DMS53 treated with DMSO at 0.1 percent for 48 hours (cell line): Measurements from ENCODE around the gene ADTRP.
"Not testable (repeated sequence)": the region's sequence is repeated elsewhere in the genome, so short reads cannot be mapped to it uniquely, and the experiment has no call there.

Source experiments
- DNase-seq: peaks from one replicate; lab custom pipeline; 2025; ENCODE audit not compliant: unreplicated experiment; lab: John Stamatoyannopoulos, UW

Gene ADTRP

DNA sequence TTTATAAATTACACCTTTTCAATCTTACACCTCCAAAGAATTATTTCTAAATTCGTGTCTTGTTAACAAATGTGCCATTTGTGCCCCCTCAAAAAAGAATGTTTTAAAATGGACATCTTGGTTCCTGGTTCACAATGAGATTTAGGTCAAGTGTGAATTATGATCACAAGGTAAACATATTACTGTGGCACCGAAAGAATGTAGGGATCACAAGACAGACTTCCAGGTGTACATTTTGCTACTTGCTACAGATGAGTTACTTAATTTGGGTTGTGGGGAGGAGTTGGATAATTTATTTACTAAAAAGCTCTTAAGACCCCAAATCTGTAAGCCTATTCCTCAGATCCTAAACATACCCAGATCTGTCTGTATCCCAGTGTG, 25.0 kb upstream of the ADTRP start:
- peak; percentile 34 for DNase-seq

DNA sequence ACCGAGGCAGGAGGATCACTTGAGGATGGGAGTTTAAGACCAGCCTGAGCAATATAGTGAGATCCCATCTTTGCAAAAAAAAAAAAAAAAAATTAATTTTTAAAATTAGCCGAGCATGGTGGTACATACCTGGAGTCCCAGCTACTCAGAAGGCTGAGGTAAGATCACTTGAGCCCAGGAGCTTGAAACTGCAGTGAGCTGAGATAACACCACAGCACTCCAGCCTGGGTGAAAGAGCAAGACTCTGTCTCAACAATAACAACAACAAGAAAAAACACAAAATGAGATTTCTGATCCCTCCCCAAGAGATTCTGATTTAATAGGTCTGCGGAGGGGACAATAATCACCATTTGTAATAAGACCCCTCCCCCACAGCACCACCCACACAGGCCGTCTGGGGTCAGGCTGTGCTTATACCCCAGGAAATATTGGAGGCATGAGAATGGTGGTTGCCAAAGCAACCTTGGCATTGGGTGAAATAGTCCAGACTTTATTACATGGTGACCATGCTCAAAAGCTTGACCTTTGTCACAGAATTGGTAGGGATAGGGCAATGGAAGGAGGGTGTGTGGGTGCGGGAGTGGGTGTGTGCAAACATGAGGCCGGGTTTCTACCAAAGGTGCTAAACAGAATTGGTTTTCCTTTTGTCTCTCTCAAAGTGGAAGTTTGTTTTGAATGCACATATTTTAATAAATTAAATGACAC, 24.4 kb upstream of the ADTRP start:
- no peak for DNase-seq

GRCh38 chr6:11800531-11800930, 21.9 kb upstream of the ADTRP start:
- DNase-seq: not testable (repeated sequence)

GRCh38 chr6:11798538-11798937, 19.9 kb upstream of the ADTRP start:
- no peak for DNase-seq

GRCh38 chr6:11798096-11798495, 19.5 kb upstream of the ADTRP start:
- DNase-seq: no peak

DNA sequence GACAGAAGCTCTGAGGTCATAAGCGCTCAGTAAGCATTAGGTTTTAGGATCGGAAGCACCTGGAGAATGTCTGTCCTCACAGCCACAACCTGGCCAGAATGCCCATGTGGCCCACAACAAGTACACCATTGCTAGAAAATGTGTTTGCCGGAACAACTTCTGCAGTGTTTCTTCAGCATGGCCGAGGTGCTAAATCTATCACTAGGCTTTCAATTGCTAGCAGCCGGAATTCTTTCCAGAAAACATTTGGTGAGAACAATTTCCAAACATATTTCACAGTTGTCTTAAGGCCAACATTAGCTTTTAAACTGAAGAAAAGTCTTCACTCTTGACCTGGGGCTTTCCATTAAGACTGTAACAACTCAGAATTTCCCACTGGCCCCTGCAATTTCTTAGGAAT, 18.2 kb upstream of the ADTRP start:
- no peak for DNase-seq

- no peak for DNase-seq
Measured at GRCh38 chr6:11795403-11795802, 16.8 kb upstream of the ADTRP start.

DNA sequence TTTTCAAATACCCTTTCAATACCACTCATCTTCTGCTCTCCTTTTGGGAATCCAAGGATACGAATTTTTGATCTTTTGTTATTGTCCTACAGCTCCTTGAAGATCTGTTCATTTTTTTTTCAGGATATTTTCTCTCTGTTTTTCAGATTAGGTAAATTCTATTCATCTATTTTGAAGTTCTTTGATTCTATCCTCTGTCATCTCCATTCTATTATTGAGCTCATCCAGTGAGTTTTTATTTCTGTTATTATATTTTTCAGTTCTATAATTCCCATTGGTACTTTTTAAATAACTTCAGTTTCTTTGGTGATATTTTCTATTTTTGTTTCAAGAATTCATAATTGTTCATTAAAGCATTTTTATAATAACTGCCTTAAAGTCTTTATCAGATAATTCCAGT, 14.7 kb upstream of the ADTRP start:
- no peak for DNase-seq

DNA sequence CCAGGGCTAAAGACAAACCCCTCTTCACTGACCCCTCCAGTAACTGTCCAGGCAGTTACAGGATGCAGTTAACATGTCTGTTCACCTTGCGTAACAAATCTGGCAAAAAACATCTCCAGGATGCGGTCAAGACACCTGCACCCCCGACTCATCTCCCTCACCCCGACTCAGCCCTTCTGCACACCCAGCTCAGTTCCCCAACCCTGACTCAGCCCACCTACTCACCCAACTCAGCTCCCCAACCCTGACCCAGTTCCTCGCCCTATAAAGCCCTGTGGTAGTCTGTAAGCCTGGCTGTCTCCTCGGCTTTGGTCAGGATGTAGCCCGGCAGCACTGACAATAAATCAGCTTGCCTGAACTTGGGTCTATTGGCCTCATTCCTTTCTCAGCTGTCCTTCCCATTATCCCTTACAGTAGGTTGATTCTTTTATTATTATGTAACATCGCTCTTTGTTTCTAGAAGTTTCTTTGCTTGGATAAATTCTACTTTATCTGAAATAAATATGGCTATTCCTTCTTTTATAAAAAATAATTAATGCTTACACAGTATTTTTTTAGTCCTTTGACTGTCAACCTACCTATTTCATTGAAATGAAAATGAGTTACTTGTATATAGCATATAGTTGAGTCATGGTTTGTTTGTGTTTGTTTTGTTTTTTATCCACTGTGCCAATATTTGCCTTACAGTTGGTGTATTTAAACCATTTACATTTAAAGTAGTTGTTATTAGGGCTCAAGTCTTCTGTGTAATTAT, 12.9 kb upstream of the ADTRP start:
- DNase-seq: peak; percentile 1

DNA sequence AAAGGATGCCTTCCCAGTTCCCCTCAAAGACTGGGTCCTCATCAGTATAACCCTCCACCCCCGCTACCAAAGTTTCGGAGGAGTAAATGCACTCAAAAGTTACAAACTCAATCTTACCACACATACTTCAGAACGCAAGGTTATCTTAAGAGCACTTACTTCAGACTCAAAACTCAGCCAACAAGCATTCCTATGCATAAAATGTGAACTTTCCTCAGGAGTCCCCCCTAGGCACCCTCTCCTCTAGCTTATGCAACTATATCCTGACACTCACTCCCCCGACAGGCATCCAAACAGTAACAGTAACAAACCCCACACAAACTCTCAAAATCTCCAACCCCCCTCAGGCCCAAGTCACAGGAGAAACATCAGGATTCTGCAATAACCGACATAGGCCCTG, 11.1 kb upstream of the ADTRP start:
- DNase-seq: no peak

GRCh38 chr6:11788043-11788442, 9.4 kb upstream of the ADTRP start:
- no peak for DNase-seq

DNA sequence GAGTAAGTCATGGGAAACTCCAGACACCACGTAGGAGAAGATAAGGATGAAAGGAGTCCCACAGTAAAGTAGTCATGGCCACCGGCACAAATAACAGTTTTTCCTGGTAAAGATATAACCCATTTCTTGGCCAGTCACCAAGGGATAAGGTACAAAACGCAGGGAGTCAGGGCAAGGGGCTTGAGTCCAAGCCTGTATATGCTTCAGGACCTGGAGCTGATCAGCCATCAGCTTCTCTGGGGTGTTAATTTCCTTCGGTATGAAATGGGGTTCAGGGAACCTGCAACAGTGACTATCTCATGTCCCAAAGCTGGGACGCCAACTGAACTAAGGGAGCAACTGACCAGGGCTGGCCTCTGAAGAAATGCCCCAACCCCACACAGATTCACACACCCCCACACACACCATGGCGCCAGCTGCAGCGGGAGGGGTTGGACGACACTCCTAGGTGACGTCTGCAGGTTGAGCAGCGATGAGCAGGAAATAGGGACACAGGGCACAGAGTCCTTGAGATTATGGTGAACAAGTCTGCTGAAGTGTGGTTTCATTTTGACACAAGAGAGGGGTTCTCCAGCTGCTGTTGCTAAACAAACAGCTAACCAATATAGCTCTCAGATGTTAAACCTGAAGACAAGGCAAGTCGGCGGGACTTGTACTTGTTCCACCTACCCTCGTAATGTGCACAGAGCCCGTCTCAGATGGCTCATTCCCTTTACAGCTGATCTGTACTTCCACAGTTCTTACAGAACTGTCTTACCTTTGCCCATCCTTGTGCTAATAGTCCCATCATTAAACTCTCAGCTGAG, 7.4 kb upstream of the ADTRP start:
- peak; percentile 58 for DNase-seq

GRCh38 chr6:11785415-11785773, 6.8 kb upstream of the ADTRP start:
- DNase-seq: peak; percentile 20

- DNase-seq: no peak
Measured at GRCh38 chr6:11784341-11784740, 5.7 kb upstream of the ADTRP start.

DNA sequence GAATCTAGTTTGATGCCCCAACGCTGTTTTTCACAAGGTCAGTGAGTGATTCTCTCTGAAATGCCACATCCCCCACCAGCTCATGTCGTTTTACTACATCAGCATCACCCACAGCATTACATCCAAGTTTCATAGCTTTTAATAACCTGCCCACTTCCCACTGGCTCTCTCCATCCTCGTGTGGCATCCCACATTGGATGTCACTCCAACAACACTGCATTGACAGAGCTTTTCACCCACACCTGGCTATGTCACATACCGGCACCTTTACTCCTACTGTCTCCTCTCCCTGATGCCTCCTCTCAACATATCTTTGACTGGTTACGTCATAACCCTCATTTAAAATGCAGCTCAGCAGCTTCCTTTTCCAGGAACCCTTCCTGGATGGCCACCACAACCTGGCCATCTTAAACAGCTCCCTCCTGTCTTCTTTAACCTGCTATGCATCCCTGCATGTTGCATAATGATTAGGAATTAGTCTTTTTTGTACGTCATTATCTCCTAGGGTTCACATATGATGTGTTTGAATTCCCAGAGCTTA, 5.0 kb upstream of the ADTRP start:
- no peak for DNase-seq

- no peak for DNase-seq
Measured at GRCh38 chr6:11782524-11782923, 3.9 kb upstream of the ADTRP start.

- DNase-seq: no peak
Measured at GRCh38 chr6:11780097-11780428, 1.5 kb upstream of the ADTRP start.

GRCh38 chr6:11779329-11780096, 910 bp upstream of the ADTRP start:
- no peak for DNase-seq

- no peak for DNase-seq
Measured at GRCh38 chr6:11778036-11778435, 567 bp downstream of the ADTRP start.

DNA sequence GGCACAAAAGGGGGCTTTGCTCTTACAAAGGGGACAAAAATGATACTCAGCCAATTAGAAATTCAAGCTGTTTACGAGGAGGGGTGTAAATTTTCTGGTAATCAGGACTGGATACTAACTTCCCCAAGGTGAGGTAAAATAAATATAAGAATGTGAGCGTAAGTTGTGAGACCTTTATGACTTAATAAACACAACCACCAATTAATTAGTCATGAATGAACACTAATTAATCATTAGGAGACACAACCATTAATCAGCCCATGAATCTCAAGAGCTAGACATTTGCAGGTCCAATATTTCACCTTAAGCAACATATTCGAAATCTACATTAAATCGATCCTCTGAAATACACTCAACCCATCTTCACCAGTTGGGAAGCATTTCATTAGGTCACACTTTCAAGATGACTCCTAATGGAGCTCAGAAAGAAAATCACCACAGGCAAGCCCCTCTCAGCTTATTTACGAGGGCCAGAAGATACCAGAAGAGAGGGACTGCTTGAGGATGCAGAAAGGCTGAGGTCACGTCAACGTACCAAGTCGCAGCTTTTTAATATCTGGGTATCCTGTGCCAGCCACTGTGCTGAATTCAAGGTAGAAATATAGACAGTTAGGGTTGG, 2.7 kb downstream of the ADTRP start:
- DNase-seq: no peak

DNA sequence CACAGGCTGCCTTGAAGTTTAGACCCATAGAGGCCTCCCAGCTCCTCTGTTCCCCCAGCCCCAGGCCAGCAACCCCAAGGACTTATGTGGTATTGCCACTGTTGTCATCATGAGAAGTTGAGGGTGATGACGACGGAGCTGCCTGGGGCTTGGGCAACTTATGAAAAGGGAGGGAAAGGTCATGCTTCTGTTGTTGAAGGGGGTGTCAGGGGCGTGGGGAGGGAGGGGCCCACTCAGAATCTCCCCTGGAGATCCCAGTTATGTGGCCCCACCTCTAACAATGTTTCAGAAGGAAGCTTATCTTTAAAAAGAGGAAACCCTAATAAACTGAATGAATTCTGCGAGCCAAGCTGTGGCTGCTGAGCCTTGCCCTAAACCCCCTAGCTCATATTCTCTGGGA, 4.2 kb downstream of the ADTRP start:
- DNase-seq: no peak
